AG09319 (cell line): Measurements from ENCODE around the gene DNAJC28.
"Not testable (repeated sequence)": the region's sequence is repeated elsewhere in the genome, so short reads cannot be mapped to it uniquely, and the experiment has no call there.

Experiments
- DNase-seq: peaks from one replicate; pipeline ENCODE4 v3.0.0-alpha.2; 2010; ENCODE audit warnings: low read depth; ENCODE audit errors: extremely low read depth
- CTCF ChIP-seq: IDR thresholded peaks from 2 replicates; pipeline ENCODE4 v1.5.1; 2011; ENCODE audit warnings: low read depth, mild to moderate bottlenecking, inconsistent platforms, low read length, moderate library complexity

Gene DNAJC28

GRCh38 chr21:33522297-33522952 lies 30.9 kb upstream of the DNAJC28 start:
- DNase-seq = no peak
- no peak for TF ChIP-seq CTCF

- no peak for DNase-seq
- no peak for TF ChIP-seq CTCF
Observed at GRCh38 chr21:33518899-33519298, 27.4 kb upstream of the DNAJC28 start.

- no peak for TF ChIP-seq CTCF
- DNase-seq = peak; percentile 32
Observed at GRCh38 chr21:33514229-33514628, 22.7 kb upstream of the DNAJC28 start.

GRCh38 chr21:33512481-33512880 lies 21.0 kb upstream of the DNAJC28 start:
- no peak for DNase-seq
- no peak for TF ChIP-seq CTCF

GRCh38 chr21:33511639-33512038 lies 20.1 kb upstream of the DNAJC28 start:
- DNase-seq = no peak
- TF ChIP-seq CTCF = no peak

- no peak for TF ChIP-seq CTCF
Observed at GRCh38 chr21:33510826-33511225, 19.3 kb upstream of the DNAJC28 start.

GRCh38 chr21:33507003-33507402 lies 15.5 kb upstream of the DNAJC28 start:
- not testable (repeated sequence) for DNase-seq

More at GRCh38 chr21:33510826-33511225, 19.3 kb upstream of the DNAJC28 start:
- no peak for DNase-seq

- no peak for DNase-seq
- TF ChIP-seq CTCF = no peak
Observed at GRCh38 chr21:33505833-33506232, 14.3 kb upstream of the DNAJC28 start.
